ENCODE data around the gene COPE. TPM values are rescaled to one million over a fixed set of nuclear protein-coding genes. Genes with fewer than 3 reads are reported as not detected.
A peak's percentile ranks its signal among the peaks of the same experiment; 100 is the strongest.

The COPE gene
- total RNA-seq, 1 experiment from 2014 or later: 408 TPM

DNA sequence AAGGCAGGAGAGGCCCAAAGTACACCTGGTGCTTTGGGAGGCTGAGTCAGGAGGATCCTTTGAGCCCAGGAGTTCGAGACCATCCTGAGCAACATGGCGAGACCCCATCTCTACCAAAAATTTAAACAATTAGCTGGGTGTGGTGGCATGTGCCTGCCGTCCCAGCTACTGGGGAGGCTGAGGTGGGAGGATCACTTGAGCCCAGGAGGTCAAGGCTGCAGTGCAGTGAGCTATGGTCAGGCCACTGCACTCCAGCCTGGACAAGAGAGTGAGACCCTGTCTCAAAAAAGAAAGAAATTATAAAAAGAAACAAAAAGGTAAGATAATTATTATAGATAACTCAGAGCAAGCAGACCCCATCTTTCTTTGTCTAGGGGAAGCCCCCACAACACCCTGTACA is 20.0 kb upstream of the COPE start:
- H3K9ac ChIP-seq (ENCODE audit: low read length): no peak overlapping the region

DNA sequence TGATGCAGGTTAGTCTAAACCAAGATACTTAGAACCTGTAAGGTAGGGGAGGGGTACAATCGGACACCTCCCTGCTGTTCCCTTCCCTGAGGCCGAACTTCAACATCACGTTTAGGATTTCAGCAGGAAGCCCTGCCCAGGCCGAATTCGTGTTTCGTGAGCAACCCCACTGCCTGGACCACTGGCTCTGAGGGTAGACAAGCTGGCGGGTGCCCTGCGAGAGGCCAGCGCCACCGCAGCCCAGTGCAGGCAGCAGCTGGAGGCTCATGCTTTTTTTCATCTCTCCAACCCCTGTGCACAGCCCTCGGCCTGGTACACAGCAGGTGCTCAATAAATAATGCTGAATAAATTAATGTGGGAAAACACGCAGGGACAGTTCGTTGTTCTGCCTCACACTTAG is 14.1 kb upstream of the COPE start:
- no peaks in the 10 kb centered on the region for H3F3A ChIP-seq (ENCODE audit: low read length, unreplicated experiment)
- no TSS peak for BruUV-seq (replicated peaks)
- intact Hi-C loops (cut with micrococcal nuclease): no loop called here
- ATAC-seq: no peak
- H4K20me1 ChIP-seq (ENCODE audit: low read length): no peaks in the 10 kb centered on the region
- no peaks in the 10 kb centered on the region for H3K79me2 ChIP-seq (ENCODE audit: low read length)
- ChIA-PET POLR2A (ENCODE audit: unreplicated experiment) (no interaction called here), CTCF (interaction anchor here (0.5 kb wide), 1 partner anchor 211 kb away, joined by 7 read pairs; no protein-coding TSS in a partner anchor)
- TF ChIP-seq EZH2 (IDR thresholded peaks at IDR 0.05; ENCODE audit: low read length, unreplicated experiment): no peak
- TF ChIP-seq EZH2phosphoT487 (IDR thresholded peaks at IDR 0.05; ENCODE audit: borderline replicate concordance, low read length): no peak
- TF ChIP-seq, protein P1, sequence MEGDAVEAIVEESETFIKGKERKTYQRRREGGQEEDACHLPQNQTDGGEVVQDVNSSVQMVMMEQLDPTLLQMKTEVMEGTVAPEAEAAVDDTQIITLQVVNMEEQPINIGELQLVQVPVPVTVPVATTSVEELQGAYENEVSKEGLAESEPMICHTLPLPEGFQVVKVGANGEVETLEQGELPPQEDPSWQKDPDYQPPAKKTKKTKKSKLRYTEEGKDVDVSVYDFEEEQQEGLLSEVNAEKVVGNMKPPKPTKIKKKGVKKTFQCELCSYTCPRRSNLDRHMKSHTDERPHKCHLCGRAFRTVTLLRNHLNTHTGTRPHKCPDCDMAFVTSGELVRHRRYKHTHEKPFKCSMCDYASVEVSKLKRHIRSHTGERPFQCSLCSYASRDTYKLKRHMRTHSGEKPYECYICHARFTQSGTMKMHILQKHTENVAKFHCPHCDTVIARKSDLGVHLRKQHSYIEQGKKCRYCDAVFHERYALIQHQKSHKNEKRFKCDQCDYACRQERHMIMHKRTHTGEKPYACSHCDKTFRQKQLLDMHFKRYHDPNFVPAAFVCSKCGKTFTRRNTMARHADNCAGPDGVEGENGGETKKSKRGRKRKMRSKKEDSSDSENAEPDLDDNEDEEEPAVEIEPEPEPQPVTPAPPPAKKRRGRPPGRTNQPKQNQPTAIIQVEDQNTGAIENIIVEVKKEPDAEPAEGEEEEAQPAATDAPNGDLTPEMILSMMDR (conservative IDR thresholded peaks at IDR 0.05; ENCODE audit: low read depth, low read length): no peak
- H3K9me2 ChIP-seq (replicated peaks; ENCODE audit: low read length): no peaks in the 10 kb centered on the region
- DNase-seq: no peak
- H3K4me1 ChIP-seq (ENCODE audit: insufficient read depth, low read length): no peaks in the 10 kb centered on the region
- H3K9me3 ChIP-seq (ENCODE audit: low read length): no peaks in the 10 kb centered on the region
- H3K4me2 ChIP-seq (ENCODE audit: low read length): no peak overlapping the region
- no peak overlapping the region for H3K27ac ChIP-seq (ENCODE audit: low read length)
- peaks cover 13% of the 10 kb centered on the region for H3K36me3 ChIP-seq (ENCODE audit: low read depth, low read length)
- H3K4me3 ChIP-seq (ENCODE audit: low read length): no peak overlapping the region
- H3K27me3 ChIP-seq (ENCODE audit: low read length): no peaks in the 10 kb centered on the region
- no peak overlapping the region for H3K9ac ChIP-seq (ENCODE audit: low read length)
- H2AFZ ChIP-seq (ENCODE audit: low read length): no peak overlapping the region

More for the DNA sequence above, 20.0 kb upstream of the COPE start:
- Histone ChIP-seq H3K4me3 (ENCODE audit: low read length) (no peak overlapping the region; the same call in 1 of the 2 replicates), H3F3A (ENCODE audit: low read length, unreplicated experiment) (no peaks in the 10 kb centered on the region), H3K4me1 (ENCODE audit: insufficient read depth, low read length) (peaks cover 6% of the 10 kb centered on the region), H4K20me1 (ENCODE audit: low read length) (no peaks in the 10 kb centered on the region), H3K27me3 (ENCODE audit: low read length) (no peaks in the 10 kb centered on the region), H3K27ac (ENCODE audit: low read length) (no peak overlapping the region), H3K9me3 (ENCODE audit: low read length) (no peaks in the 10 kb centered on the region), H2AFZ (ENCODE audit: low read length) (no peak overlapping the region), H3K36me3 (ENCODE audit: low read depth, low read length) (peaks cover 14% of the 10 kb centered on the region), H3K4me2 (ENCODE audit: low read length) (peak overlapping the region; percentile 95), H3K9me2 (replicated peaks; ENCODE audit: low read length) (no peaks in the 10 kb centered on the region), H3K79me2 (ENCODE audit: low read length) (peaks cover 21% of the 10 kb centered on the region)
- TSS peak; percentile 26 for BruUV-seq (replicated peaks)
- ChIA-PET CTCF (no interaction called here), POLR2A (ENCODE audit: unreplicated experiment) (no interaction called here)
- TF ChIP-seq, protein P1 (conservative IDR thresholded peaks at IDR 0.05; ENCODE audit: low read depth, low read length): no peak
- TF ChIP-seq EZH2phosphoT487 (IDR thresholded peaks at IDR 0.05; ENCODE audit: borderline replicate concordance, low read length) (no peak), EZH2 (IDR thresholded peaks at IDR 0.05; ENCODE audit: low read length, unreplicated experiment) (no peak)
- ATAC-seq: no peak
- no peak for DNase-seq
- intact Hi-C loops (cut with micrococcal nuclease): no loop called here

DNA sequence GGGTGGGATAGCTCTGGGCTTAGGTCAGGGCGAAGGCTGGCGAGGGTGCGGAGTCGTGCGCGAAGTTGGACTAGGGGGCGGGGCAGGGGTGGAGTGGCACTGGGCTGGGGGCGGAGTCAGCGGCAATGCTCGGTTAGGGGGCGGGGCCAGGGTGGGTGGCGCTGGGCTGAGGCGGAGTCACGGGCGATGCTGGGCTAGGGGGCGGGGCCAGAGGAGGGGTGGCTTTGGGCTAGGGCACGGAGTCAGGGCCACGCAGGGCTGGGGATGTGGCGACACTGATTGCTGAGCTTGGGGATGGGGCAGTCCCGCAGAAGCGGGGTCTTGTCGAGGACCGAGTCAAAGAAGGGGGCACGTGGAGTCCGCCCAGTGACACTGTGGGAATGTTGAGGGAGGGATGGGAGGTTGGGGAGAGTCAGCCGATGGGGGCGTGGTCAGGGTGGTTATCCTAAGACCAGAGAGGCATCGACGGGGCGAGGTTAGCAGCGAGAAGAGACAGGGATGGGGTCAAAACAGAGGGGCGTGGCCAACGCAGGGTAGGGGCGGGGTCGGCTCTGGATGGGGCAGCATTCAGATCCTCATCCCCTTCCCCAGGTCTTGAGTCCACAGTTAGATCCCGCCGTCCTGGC is 13.1 kb upstream of the COPE start:
- DNase-seq (peak; percentile 29), ATAC-seq (peak; percentile 67)
- Histone ChIP-seq H3K9ac (ENCODE audit: low read length) (no peak overlapping the region), H3K4me1 (ENCODE audit: insufficient read depth, low read length) (no peaks in the 10 kb centered on the region), H4K20me1 (ENCODE audit: low read length) (no peaks in the 10 kb centered on the region), H3F3A (ENCODE audit: low read length, unreplicated experiment) (no peaks in the 10 kb centered on the region), H3K79me2 (ENCODE audit: low read length) (no peaks in the 10 kb centered on the region), H3K36me3 (ENCODE audit: low read depth, low read length) (peaks cover 16% of the 10 kb centered on the region; the same call in 1 of the 2 replicates), H3K27ac (ENCODE audit: low read length) (no peak overlapping the region), H3K9me3 (ENCODE audit: low read length) (no peaks in the 10 kb centered on the region), H3K4me3 (ENCODE audit: low read length) (no peak overlapping the region), H3K4me2 (ENCODE audit: low read length) (no peak overlapping the region), H3K27me3 (ENCODE audit: low read length) (no peaks in the 10 kb centered on the region), H3K9me2 (replicated peaks; ENCODE audit: low read length) (no peaks in the 10 kb centered on the region), H2AFZ (ENCODE audit: low read length) (no peak overlapping the region)
- CTCF ChIA-PET: no interaction called here
- BruUV-seq (replicated peaks): no TSS peak
- POLR2A ChIA-PET (ENCODE audit: unreplicated experiment): no interaction called here
- TF ChIP-seq, protein P1 (conservative IDR thresholded peaks at IDR 0.05; ENCODE audit: low read depth, low read length): no peak
- no peak for TF ChIP-seq EZH2phosphoT487 (IDR thresholded peaks at IDR 0.05; ENCODE audit: borderline replicate concordance, low read length)
- TF ChIP-seq EZH2 (IDR thresholded peaks at IDR 0.05; ENCODE audit: low read length, unreplicated experiment): no peak
- intact Hi-C loops (cut with micrococcal nuclease): no loop called here

Measured in PC-3 (cell line).